K562 (cell line): ENCODE data around the gene PRDX1. TPM values are rescaled to one million over a fixed set of nuclear protein-coding genes. Genes with fewer than 3 reads are reported as not detected.

Experiments used
- ARID2 ChIP-seq: fragments of 450-650 bp; IDR thresholded peaks from 2 replicates; pipeline ENCODE4 v1.6.1; 2017; ENCODE audit warnings: antibody characterized with exemption, mild to moderate bottlenecking
- CCNT2 ChIP-seq: IDR thresholded peaks from 2 replicates; pipeline ENCODE4 v1.6.1; 2011; ENCODE audit warnings: borderline replicate concordance, low read depth, mild to moderate bottlenecking, moderate library complexity, mixed read lengths, low read length; ENCODE audit not compliant: insufficient read length; ENCODE audit errors: extremely low read depth
- ESRRB ChIP-seq: fragments of 250-450 bp; sonication (Bioruptor Pico); IDR thresholded peaks from 2 replicates; pipeline ENCODE4 v1.5.0; 2020; ENCODE audit warnings: mild to moderate bottlenecking, moderate library complexity, borderline replicate concordance
- GATAD2A ChIP-seq: fragments of 450-650 bp; IDR thresholded peaks from 2 replicates; pipeline ENCODE4 v1.6.1; 2017
- GATAD2B ChIP-seq: fragments of 450-650 bp; IDR thresholded peaks from 2 replicates; pipeline ENCODE4 v1.6.1; 2017; ENCODE audit warnings: mild to moderate bottlenecking, borderline replicate concordance
- HIVEP1 ChIP-seq: fragments of 250-450 bp; sonication (Bioruptor Pico); IDR thresholded peaks from 2 replicates; pipeline ENCODE4 v1.4.0; 2020; ENCODE audit warnings: mild to moderate bottlenecking
- MECOM ChIP-seq: fragments of 250-450 bp; sonication (Bioruptor Pico); IDR thresholded peaks from 2 replicates; pipeline ENCODE4 v1.8.0; 2022; ENCODE audit warnings: inconsistent platforms
- RFX5 ChIP-seq: IDR thresholded peaks from 2 replicates; pipeline ENCODE4 v1.6.1; 2011; ENCODE audit warnings: low read depth, mild to moderate bottlenecking, improper control_type of control experiment, low read length
- TRIM24 ChIP-seq, 2 experiments: fragments of 450-650 bp; IDR thresholded peaks; 2 replicates each; pipeline ENCODE4 v1.6.1; 2016
- ZNF232 ChIP-seq: sonication (generic); formaldehyde crosslinking; IDR thresholded peaks from 2 replicates; pipeline ENCODE4 v1.8.0; 2022; ENCODE audit warnings: mild to moderate bottlenecking, missing genetic modification reagents
- ZNF79 ChIP-seq: fragments of 250-450 bp; sonication (Bioruptor Pico); IDR thresholded peaks from 2 replicates; pipeline ENCODE4 v1.4.0; 2020; ENCODE audit warnings: low read depth, mild to moderate bottlenecking, moderate library complexity
- polyA plus RNA-seq, 8 experiments: library from polyadenylated mRNA; depleted of rRNA in 4 of 8; stranded (reverse) in 5 of 8; unstranded in 3 of 8; fragments of >200 nt; fragmentation: Nextera tagmentation in 2 of 8; fragmentation: Illumina TruSeq in 1 of 8; extraction: Ambion mirVana in 2 of 8; extraction: Trizol in 1 of 8; gene quantifications; 2 replicates each; pipeline versions ENCODE4 v1.2.1 to v1.2.3, GENCODE V29; 2011 to 2014; ENCODE audit warnings: inconsistent platforms in 1 of 8, missing spikeins in 1 of 8
- total RNA-seq, 7 experiments: library from RNA; depleted of rRNA in 6 of 7; stranded (reverse); fragments of >200 nt in 6 of 7; fragmentation: Illumina TruSeq in 2 of 7; extraction: Trizol in 2 of 7; gene quantifications; 2 replicates each; pipeline versions ENCODE4 v1.2.1 to v1.2.3, GENCODE V29; 2011 to 2021; ENCODE audit warnings: low replicate concordance in 1 of 7
- TF ChIP-seq, protein P1 (sequence below): fragments of 250-450 bp; sonication (Bioruptor Pico); IDR thresholded peaks from 2 replicates; pipeline ENCODE4 v1.8.0; 2022; ENCODE audit warnings: inconsistent platforms
- TF ChIP-seq, protein P2 (sequence below): sonication (generic); IDR thresholded peaks from 2 replicates; pipeline ENCODE4 v1.6.1; 2016
- TF ChIP-seq, protein P3 (sequence below): sonication (generic); formaldehyde crosslinking; IDR thresholded peaks from 2 replicates; pipeline ENCODE4 v1.8.0; 2022; ENCODE audit warnings: mild to moderate bottlenecking, missing genetic modification reagents
- TF ChIP-seq, protein P4 (sequence below): fragments of 200-800 bp; sonication (Bioruptor generic); IDR thresholded peaks from 2 replicates; pipeline ENCODE4 v1.6.1; 2017; ENCODE audit warnings: missing genetic modification characterization, missing compliant biosample characterization

The PRDX1 gene
- total and polyA plus RNA-seq, 9 of the 15 experiments (the other 6 are each of a cell fraction or from before 2014, with no cell fraction given), result 748 to 2,388 (median 1,045) TPM

DNA sequence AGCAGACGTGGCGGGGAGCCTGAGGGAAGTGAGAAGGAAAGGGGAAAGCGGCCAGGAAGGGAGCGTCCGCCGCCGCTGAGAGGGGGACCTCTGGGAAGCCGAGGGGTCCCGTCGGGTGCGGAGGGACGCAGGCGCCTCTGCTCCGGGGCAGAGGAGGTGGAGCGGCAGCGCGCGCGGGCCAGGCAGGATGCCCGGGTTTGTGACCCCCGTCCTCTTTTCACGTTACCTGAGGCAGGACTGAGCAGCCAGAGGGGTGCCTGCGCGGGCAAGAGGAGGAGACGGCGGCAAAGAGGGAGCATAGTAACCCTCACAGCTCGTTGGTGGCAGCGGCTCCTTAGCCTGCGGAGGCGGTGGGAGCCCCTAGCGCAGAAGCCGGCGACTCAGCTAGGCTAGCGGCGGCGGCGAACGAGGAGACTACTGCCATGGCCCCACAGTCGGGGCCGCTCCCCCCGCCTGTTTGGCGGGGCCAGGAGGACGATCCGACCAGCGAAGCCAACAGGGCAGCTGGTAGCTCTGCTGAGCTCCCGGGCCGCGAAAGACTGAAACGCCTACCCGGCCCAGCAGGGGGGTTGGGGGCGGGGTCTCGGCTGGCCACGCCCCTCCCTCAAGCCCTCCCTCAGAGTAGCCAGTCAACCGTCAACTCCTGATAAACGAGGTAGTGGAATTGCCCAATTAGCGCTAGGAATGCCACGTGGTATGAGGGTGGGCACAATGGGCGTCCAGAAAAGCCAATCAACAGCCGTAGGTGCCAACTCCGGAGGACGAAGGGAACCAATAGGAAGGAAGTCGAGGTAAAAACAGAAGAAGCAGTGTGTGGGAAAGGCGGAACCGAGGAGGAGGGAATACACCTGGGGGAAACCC lies 30.8 kb downstream of the PRDX1 start, which contains the start of gene TESK2 (continued):
- TF ChIP-seq, protein P1, sequence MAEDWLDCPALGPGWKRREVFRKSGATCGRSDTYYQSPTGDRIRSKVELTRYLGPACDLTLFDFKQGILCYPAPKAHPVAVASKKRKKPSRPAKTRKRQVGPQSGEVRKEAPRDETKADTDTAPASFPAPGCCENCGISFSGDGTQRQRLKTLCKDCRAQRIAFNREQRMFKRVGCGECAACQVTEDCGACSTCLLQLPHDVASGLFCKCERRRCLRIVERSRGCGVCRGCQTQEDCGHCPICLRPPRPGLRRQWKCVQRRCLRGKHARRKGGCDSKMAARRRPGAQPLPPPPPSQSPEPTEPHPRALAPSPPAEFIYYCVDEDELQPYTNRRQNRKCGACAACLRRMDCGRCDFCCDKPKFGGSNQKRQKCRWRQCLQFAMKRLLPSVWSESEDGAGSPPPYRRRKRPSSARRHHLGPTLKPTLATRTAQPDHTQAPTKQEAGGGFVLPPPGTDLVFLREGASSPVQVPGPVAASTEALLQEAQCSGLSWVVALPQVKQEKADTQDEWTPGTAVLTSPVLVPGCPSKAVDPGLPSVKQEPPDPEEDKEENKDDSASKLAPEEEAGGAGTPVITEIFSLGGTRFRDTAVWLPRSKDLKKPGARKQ (CRISPR knock-in tag), result peak; percentile 63; the same call in 1 of the 2 replicates
- TF ChIP-seq, protein P2, sequence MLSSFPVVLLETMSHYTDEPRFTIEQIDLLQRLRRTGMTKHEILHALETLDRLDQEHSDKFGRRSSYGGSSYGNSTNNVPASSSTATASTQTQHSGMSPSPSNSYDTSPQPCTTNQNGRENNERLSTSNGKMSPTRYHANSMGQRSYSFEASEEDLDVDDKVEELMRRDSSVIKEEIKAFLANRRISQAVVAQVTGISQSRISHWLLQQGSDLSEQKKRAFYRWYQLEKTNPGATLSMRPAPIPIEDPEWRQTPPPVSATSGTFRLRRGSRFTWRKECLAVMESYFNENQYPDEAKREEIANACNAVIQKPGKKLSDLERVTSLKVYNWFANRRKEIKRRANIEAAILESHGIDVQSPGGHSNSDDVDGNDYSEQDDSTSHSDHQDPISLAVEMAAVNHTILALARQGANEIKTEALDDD, result no peak
- TF ChIP-seq MECOM (CRISPR knock-in tag) (no peak), GATAD2A (no peak), ESRRB (no peak), HIVEP1 (0 out of 2 replicates have a peak, but pooled peaks have one; percentile 8), TRIM24 (IDR thresholded peaks at IDR 0.05) (peak; percentile 42 to 66; a peak in 3 of 4 replicates), GATAD2B (no peak), CCNT2 (no peak), ZNF232 (CRISPR knock-in tag) (no peak), ZNF79 (no peak), ARID2 (no peak), RFX5 (no peak)
- TF ChIP-seq, protein P3, sequence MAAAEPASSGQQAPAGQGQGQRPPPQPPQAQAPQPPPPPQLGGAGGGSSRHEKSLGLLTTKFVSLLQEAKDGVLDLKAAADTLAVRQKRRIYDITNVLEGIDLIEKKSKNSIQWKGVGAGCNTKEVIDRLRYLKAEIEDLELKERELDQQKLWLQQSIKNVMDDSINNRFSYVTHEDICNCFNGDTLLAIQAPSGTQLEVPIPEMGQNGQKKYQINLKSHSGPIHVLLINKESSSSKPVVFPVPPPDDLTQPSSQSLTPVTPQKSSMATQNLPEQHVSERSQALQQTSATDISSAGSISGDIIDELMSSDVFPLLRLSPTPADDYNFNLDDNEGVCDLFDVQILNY (CRISPR knock-in tag), result no peak
- TF ChIP-seq, protein P4, sequence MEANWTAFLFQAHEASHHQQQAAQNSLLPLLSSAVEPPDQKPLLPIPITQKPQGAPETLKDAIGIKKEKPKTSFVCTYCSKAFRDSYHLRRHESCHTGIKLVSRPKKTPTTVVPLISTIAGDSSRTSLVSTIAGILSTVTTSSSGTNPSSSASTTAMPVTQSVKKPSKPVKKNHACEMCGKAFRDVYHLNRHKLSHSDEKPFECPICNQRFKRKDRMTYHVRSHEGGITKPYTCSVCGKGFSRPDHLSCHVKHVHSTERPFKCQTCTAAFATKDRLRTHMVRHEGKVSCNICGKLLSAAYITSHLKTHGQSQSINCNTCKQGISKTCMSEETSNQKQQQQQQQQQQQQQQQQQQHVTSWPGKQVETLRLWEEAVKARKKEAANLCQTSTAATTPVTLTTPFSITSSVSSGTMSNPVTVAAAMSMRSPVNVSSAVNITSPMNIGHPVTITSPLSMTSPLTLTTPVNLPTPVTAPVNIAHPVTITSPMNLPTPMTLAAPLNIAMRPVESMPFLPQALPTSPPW (CRISPR knock-in tag), result peak; percentile 95
